Measurements from ENCODE around the gene BGLAP.

DNA sequence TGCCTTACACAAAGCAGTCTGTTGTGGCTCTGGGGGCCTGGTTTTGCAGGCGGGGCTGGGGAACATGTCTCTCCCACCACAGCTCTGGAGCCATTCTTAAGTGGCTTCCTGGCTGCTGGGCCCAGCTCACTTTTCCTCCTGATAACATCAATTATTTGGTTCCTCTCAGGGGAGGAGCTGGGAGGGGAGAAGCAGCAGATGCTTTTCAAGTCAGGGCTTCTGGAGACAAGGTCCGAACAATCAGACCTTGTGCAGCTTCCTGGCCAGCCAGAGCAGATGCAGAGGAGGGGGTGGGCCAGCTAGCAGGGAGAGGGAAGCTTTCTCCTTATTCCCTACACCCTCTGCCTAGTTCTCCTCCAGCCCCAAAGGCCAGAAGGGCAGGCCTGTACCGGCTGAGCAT, 9.5 kb downstream of the BGLAP start:
- peak; percentile 94 for TF ChIP-seq GATA2 (IDR thresholded peaks at IDR 0.05; ENCODE audit: low read depth, low read length)
- no peak for TF ChIP-seq GATA3 (IDR thresholded peaks at IDR 0.05; ENCODE audit: low read depth, low read length)

All from SH-SY5Y (cell line).